Inferior parietal cortex (tissue), 1 donor: ENCODE measurements around the gene CEMP1.
"Not testable (repeated sequence)": the region's sequence is repeated elsewhere in the genome, so short reads cannot be mapped to it uniquely, and the experiment has no call there.

Experiments
- DNase-seq: peaks from one replicate; pipeline ENCODE4 v3.0.0-alpha.2; 2016; ENCODE audit errors: extremely low spot score

Gene CEMP1, protein sequence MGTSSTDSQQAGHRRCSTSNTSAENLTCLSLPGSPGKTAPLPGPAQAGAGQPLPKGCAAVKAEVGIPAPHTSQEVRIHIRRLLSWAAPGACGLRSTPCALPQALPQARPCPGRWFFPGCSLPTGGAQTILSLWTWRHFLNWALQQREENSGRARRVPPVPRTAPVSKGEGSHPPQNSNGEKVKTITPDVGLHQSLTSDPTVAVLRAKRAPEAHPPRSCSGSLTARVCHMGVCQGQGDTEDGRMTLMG

GRCh38 chr16:2531371-2531695, at the start of gene CEMP1:
CEMP1 (minus strand) TSS chr16:2531408; CDS start chr16:2531073, 335 bp downstream.
- no peak for DNase-seq

DNA sequence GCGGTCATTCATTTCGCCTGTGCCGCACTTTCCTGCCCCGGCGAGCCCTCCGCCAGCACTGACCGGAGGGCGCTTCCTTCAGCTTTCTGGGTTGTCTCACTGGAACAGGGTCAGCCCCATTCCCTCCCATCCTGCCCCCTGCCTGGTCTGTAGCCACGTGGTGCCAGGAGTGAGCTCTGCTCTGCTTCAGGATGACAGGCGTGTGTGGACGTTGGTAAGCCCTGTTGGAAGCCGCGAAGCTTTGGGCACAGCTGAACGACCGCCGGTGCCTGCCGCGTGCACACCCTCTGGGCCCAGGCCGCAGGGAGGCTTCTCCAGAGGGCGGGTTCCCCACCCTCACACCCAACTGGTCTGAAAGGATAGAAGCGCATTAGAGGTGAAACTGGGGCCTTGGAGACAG, 49.6 kb upstream of the CEMP1 start:
- DNase-seq = not testable (repeated sequence)

DNA sequence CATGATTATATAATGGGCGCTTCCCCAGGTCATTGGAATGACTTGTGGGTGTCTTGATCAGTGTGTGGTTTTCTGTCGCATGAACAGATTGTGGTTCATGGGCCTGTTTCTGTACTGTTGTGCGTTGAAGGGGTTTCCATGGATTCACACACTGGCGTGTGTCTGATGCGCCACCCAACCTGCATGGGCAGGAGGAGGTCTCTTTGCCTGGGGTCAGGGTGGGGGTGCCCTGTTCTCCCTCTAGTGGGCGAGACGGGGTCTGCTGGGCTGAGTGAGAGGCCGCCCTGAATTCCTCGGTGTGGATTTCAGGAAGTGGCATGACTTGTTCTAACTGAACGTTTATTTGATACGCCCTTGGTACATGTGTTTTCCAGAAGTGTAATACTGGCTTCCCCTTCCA, 48.9 kb upstream of the CEMP1 start:
- DNase-seq = not testable (repeated sequence)

- DNase-seq = not testable (repeated sequence)
Observed at GRCh38 chr16:2578905-2579304, 47.7 kb upstream of the CEMP1 start.

GRCh38 chr16:2577044-2577443, 45.8 kb upstream of the CEMP1 start:
- DNase-seq = not testable (repeated sequence)

GRCh38 chr16:2575839-2576238, 44.6 kb upstream of the CEMP1 start:
- not testable (repeated sequence) for DNase-seq

- DNase-seq = not testable (repeated sequence)
Observed at GRCh38 chr16:2572704-2573103, 41.5 kb upstream of the CEMP1 start.

DNA sequence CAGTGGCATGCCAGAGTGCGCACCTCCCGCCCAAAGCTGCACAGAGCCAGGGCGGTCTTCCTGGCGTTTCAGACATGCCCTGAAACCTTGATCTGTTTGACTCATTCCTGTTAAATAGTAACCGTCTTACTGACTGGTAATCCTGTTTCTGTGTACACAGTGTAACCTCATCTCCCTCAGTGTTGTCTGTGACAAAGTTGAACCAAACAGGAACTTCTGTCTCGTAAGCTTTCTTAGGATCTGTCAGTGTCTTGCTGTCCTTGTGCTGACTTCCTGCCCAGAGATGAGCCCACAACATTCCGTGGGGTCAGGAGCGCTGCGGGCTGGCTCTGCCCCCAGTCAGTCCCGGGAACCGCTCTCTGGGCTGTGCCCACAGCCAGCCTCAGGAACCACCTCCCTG, 37.4 kb upstream of the CEMP1 start:
- DNase-seq = not testable (repeated sequence)

DNA sequence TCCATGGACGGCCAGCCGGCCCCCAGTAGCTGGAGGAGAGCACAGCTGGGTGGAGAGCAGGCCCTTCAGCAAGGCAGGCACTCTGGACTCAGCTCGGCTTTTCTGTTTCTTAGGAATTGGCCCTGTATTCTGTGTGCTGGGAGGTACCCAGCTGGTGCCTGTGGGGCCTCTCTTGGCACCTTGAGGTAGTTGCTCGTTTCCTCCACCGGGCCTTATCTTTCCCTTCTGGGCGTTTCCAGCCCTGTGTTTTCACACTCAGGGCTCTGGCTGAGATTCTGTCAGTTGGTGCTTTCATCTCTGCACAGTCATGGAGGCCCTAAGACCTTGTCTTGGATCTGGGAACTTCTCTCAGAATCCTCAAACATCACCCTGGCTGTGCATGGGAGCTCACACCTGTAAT, 36.3 kb upstream of the CEMP1 start:
- not testable (repeated sequence) for DNase-seq

- not testable (repeated sequence) for DNase-seq
Observed at GRCh38 chr16:2560798-2561133, 29.6 kb upstream of the CEMP1 start.

GRCh38 chr16:2560131-2560797, 29.1 kb upstream of the CEMP1 start:
- DNase-seq = not testable (repeated sequence)

DNA sequence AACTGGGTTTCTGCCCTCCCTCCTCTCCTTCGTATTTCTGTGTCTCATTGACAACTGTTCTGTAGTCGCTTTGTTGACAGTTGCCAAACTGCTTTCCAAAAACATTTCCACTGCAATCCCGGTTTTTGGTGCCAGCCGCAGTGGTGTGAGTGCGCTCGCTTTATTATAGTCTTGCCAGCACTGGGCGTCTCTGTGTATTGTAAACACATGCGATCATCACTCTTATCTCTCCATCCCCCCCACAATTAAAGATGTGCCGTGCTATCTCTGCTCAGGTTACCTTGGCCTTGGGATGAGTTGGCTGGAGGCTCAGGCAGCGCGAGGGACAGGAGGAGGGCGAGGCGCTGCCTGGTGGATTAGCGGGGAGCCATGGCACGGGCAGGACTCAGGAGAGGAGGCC, 25.9 kb upstream of the CEMP1 start:
- not testable (repeated sequence) for DNase-seq

DNA sequence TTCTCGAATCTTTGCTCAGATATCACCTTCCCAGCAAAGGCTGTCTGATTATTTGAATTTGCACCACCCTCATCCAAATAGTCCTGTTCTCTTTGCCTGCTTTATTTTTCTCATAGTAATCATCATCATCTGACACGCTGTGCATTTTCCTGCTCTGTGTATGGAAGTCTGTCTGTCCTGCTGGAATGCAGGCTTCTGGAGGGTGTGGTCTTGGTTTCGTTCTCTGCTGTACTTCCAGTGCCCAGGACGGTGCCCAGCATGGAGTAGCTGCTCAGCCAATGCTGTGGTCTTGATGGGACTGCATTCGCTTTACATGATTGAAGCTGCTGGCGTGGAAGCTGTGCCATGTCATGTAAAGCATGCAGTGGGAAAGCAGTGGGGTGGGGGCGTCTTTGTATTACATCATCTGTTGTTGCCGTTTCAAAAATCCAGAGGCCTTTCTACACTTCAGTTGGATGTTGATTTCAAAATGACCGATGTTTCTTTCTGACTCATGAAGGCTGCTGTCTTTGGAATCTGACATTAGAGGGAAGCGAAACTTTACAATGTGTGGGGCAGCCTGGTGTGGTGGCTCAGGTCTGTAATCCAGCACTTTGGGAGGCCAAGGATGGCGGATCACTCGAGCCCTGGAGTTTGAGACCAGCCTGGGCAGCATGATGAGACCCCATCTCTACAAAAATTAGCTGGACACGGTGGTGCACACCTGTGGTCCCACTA, 23.7 kb upstream of the CEMP1 start:
- not testable (repeated sequence) for DNase-seq

DNA sequence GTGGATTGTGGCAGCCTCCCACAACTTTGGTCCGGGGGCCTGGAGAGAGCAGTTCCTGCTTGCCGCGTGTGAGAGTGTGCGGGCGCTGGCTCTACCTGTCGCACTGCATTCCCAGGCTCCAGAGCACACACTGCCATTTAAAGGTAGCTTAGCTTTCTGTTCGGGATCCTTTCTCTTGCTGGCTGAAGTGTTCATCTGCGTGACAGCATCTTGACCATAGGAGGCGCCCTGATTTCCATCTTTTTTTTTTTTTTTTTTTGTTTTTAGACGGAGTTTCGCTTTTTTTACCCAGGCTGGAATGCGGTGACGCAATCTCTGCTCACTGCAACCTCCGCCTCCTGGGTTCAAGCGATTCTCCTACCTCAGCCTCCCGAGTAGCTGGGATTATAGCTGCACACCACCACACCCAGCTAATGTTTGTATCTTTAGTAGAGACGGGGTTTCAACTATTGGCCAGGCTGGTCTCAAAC, 20.2 kb upstream of the CEMP1 start:
- not testable (repeated sequence) for DNase-seq

DNA sequence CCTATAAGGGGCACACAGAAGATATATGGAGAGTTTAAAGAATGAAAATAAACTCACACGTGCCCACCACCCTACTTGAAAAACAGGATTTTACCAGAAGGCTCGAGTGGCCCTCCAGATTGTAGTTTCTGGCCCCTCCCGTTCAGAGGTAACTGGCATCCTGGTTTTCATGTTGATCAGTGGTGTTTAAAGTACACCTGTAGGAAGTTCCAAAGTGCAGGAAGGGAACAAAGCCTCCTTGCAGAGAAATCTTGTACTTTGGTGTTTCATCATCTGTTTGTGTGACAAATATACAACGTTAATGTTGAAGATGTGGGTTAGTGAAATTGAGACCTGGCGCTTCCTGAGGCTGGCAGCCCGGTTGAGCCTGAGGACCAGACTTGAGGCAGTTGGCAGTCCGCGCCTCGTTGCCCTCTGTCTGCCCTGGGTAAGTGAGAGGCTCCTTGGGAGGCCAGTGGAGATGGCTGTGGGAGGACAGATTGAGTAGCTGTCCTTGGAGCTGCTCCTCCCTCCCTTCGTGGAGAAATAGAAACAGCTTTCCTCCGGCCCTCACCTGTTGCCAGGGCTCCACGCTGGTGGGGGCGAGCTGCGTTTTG, 19.2 kb upstream of the CEMP1 start:
- DNase-seq = not testable (repeated sequence)

- DNase-seq = not testable (repeated sequence)
Observed at GRCh38 chr16:2543771-2544170, 12.6 kb upstream of the CEMP1 start.

DNA sequence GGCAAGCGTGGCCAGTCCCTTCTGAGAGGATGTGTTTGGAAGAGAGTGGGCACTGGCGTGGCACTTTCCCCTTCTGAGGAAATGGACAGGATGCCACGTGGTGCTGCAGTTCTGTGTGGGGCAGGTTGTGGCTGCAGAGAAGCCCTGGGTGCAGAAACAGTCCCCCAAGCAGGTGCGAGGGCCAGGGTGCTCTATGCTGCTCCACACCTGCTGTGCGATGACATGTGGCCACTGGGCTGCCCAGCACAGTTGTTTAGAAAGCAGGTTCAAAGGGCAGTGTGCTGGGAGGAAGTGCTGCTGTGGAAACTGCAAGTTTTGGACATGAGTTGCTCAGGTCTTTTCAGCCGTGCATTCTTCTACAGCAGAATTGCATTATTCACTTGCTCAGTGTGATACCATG, 10.2 kb upstream of the CEMP1 start:
- DNase-seq = not testable (repeated sequence)

GRCh38 chr16:2540912-2541311, 9.7 kb upstream of the CEMP1 start:
- DNase-seq = not testable (repeated sequence)

GRCh38 chr16:2539845-2540458, 8.7 kb upstream of the CEMP1 start:
- DNase-seq = not testable (repeated sequence)

DNA sequence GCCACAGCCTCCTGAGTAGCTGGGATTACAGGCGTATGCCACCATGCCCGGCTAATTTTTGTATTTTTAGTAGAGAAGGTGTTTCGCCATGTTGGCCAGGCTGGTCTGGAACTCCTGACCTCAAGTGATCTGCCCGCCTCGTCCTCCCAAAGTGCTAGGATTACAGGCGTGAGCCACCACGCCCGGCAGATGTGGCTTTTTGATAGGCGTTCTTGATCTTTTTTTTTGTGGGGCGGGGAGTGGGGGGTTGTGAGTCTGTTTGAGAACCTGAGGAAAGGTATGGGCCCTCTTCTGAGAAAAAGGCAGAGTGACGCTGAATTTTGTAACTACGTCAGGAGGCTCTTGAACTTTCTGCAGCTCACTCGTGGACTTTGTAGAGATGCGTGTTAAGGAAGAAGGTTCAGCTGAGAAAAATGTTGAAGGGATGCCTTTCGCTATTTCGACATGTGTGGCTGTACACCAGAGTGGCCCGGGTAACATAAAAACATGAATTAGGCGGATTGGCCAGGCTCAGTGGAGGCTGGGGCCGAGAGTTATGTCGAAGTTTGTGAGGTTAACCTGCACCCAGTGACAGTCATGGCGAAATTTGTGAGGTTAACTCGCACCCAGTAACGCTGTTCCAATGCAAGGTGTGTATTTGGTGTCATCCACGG, 8.1 kb upstream of the CEMP1 start:
- DNase-seq = not testable (repeated sequence)
